Measurements from ENCODE around the gene TPST1.
"Not testable (repeated sequence)": the region's sequence is repeated elsewhere in the genome, so short reads cannot be mapped to it uniquely, and the experiment has no call there.

Gene TPST1

GRCh38 chr7:66296557-66296956, 91.4 kb downstream of the TPST1 start:
- DNase-seq = no peak

DNA sequence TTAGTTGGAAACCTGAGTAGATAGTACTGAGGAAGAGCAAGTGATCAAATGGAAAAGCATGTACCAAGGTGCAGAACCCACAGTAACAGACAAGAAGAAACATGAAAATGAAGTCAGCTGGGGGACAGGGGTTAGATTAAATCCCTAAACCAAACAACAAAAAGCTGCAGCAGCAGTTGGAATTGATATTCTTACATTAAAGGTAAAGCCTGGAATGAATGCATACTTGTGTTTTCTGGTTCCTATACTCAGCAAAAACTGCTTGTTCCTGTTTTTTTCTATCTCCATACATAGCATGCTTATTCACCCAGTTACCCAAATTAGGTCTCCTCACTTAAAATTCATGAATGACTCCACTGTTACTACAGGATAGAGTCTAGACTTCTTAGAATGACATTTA, 92.4 kb downstream of the TPST1 start:
- DNase-seq = no peak

GRCh38 chr7:66301249-66301648, 96.1 kb downstream of the TPST1 start:
- no peak for DNase-seq

GRCh38 chr7:66301737-66302136, 96.6 kb downstream of the TPST1 start:
- no peak for DNase-seq

DNA sequence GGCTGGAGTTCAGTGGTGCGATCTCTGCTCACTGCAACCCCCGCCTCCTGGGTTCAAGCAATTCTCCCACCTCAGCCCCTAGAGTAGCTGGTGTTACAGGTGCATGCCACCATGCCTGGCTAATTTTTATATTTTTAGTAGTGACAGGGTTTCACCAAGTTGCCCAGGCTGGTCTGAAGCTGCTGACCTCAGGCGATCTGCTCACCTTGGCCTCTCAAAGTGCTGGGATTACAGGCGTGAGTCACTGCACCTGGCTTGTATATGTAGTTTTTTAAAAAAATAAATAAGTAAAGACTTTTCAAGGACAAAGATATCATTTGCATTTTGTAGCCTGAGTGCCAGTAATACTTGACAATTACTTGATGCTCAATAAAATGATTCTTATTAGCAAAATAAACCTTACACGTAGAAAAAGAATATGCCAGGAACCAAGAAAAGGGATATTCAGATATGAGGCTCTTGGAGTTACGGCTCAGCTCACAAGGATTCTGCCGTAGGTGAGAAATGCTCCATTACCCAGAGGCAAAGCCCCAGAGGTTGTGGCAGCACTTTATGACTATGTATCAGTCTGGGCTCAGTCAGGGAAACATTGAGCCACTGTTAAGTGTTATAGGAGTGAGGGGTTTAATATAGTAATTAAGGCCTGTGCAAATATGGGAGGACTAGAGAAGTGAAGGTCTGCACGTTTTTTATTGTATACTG, 98.5 kb downstream of the TPST1 start:
- no peak for DNase-seq

GRCh38 chr7:66304536-66304935, 99.4 kb downstream of the TPST1 start:
- no peak for DNase-seq

DNA sequence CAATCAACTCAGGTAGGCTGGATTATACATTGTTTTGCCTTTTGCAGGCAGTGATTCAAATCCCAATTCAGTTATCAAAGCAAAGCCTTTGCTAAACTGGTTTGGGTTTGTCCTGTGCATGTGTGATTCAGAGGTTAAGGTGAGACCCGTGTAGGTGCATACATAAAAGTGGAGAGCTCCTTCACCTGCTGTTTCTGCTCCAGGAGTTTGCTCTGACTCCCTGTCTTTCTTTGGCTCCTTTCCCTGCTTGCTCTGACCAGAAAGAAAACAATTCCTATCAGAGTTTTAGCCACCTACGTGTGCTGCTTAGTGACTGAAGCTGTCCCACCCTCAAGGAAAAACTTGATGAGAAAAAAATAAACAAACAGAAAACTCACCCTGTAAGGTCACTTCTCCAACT, 101.1 kb downstream of the TPST1 start:
- no peak for DNase-seq

DNA sequence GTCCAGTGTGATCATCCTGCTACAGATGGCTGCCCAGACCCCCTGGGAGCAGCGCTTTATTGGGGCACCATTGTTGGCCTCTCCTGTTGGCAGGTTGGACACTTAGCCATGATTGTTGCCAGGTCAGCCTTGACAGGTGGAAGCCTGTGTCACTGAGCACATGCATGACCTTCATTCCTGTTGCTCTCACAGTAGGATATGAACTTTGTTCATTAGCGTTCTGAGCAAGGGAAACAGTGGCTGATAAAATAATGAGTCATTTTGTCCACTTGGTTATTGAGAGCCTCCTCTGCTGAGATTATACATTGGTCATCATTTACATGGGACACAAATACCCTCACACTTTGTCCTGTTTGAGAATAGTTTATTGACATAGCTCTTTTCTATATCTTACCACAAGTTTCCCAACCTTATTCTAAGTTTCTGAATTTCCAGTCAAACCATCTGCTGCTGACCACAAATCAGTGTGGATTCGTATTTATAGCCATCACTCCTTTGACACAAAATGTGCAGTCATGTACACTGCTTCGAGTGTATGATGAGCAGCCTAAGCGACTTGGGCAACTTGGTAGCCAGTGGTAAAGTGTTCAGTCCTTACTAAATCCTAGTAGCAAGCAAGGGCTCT, 102.6 kb downstream of the TPST1 start:
- DNase-seq = no peak

- no peak for DNase-seq
Observed at GRCh38 chr7:66308411-66308810, 103.3 kb downstream of the TPST1 start.

- DNase-seq = no peak
Observed at GRCh38 chr7:66310620-66311019, 105.5 kb downstream of the TPST1 start.

DNA sequence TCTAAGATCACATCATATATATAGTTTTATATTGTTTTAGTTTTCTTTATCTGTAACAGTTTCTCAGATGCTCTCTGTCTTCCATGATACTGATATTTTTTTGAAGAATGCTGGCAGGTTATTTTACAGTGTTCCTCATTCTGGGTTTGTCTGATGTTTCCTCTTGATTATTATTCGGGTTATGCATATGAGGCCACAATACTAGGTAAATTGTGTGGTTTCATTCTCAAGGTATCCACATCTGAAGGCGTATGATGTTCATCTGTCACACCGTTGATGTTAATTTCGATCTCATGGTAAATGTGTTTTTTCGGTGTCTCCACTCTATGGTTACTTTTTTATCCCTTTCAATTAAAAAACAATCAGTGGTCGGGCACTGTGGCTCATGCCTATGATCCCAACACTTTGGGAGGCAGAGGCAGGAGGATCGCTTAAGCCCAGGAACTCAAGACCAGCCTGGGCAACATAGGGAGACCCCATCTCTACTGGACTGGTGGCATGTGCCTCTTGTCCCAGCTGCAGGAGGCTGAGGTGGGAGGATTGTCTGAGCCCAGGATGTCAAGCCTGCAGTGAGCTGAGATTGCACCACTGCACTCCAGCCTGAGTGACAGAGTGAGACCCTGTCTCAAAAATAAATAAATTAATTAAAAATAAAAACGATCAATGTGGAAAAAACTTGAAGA, 108.9 kb downstream of the TPST1 start:
- DNase-seq = no peak

DNA sequence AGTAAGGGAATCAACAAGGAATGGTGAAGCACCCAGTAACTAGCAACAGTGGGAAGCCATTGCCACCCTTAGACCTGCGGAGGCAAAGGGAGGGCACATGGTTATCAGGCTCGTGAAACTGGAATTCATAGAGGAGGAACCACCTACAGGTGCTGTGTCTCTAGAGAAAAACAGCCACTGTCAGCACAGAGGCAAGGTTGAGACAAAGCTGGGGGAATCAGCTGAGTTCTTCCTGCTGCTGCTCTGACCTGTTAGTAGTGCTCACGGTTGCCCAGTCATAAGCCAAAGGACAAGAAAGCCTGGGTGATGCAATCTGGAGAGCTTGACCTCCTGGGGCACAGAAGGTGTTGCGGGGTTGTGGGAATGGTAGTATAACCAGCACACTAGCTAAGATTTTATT, 110.1 kb downstream of the TPST1 start:
- no peak for DNase-seq

GRCh38 chr7:66319407-66319979, 114.4 kb downstream of the TPST1 start:
- no peak for DNase-seq

- no peak for DNase-seq
Observed at GRCh38 chr7:66321283-66321682, 116.1 kb downstream of the TPST1 start.

GRCh38 chr7:66323114-66323796, 118.1 kb downstream of the TPST1 start:
- DNase-seq = no peak

- DNase-seq = not testable (repeated sequence)
Observed at GRCh38 chr7:66324985-66325384, 119.9 kb downstream of the TPST1 start.

DNA sequence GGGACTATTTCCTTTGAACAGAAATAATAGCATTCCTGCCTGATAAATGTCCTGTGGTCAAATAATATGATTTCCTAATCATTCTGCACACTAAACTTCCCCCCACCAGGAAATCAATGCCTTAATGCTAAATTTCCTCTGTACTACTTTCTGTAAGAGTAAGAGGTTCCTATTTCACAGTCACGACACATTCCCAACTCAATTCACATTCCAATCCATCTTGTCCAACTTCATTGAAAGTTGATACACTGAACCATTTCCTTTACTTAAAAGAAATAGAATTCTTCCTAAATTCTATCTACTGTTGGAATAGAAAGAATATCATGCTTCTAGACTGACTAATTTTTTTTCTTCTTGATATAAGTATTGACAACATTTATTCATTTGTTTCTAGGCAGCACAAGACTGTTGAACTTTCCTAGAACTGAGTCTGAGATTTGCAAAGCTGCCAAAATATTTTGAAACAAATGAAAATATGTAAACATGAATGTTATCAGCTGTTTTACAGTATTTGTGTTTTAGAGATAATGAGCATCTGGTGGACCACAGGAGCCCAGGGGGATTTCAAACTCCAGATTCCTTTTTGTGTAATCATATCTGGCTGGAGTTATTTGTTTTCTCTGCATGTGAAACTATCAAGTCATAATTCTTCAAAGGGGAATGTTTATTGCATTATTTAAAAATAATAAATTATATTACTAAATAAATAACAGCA, 121.5 kb downstream of the TPST1 start:
- no peak for DNase-seq

DNA sequence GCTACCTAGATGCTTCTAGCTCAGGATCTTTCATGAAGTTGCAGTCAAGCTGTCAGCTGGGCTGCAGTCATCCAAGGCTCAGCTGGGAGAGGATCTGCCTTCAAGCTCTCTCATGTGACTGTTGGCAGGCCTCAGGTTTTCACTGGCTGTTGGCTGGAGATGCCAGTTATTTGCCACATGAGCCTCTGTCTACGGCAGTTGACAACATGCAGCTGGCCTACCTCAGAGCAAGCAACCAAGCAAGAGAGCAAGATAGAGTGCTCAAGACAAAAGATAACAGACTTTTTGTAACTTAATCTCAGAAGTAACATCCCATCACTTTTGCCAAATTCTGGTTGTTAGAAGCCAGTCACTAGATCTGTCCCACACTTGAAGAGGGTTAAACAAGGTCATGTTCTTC, 125.8 kb downstream of the TPST1 start:
- DNase-seq = no peak

DNA sequence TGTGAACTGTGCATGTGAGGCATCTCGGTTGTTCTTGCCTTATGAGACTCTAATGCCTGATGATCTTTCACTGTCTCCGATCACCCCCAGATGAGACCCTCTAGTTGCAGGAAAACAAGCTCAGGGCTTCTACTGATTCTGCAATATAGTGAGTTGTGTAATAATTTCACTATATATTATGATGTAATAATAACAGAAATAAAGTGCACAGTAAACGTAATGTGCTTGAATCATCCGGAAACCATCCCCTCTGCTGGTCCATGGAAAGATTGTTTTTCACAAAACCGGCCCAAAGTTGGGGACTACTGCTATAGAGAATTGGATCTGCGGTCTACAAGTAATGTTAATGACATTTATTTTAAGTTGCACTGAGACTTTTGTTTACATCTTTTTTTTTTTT, 126.7 kb downstream of the TPST1 start:
- DNase-seq = no peak

GRCh38 chr7:66333443-66333842, 128.3 kb downstream of the TPST1 start:
- DNase-seq = no peak

- DNase-seq = no peak
Observed at GRCh38 chr7:66335318-66335717, 130.2 kb downstream of the TPST1 start.

GRCh38 chr7:66336760-66337159, 131.6 kb downstream of the TPST1 start:
- DNase-seq = no peak

DNA sequence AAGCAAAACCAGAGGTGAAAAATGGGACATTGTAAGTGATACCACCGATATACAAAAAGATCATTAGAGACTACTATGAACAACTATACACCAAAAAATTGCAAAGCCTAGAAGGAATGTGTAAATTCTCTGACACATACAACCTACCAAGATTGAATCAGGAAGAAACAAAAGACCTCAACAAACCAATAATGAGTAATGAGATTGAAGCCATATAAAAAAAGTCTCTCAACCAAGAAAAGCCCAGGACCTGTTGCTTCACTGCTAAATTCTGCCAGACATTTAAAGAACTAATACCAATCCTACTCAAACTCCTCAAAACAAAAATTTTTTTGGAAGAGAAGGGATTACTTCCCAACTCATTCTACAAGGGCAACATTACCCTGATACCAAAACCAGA, 134.0 kb downstream of the TPST1 start:
- no peak for DNase-seq
